HepG2 (cell line): ENCODE measurements around the gene PTK7. TPM values are rescaled to one million over a fixed set of nuclear protein-coding genes. Genes with fewer than 3 reads are reported as not detected.

Experiments used
- ATAC-seq: fragments of 200-7000 bp; cut with Tn5 transposase; 3 replicates; pipeline ENCODE4 v1.9.1; 2020; ENCODE audit warnings: mild to moderate bottlenecking, moderate library complexity
- BruUV-seq: library from RNA; stranded (reverse); fragments of 400-500 nt; replicated peaks from 2 replicates; lab custom pipeline; 2021; lab: Mats Ljungman, UMichigan
- CTCF ChIA-PET: fragments of 300-600 bp; formaldehyde crosslinking; extraction: SDS; loops from one replicate; lab custom pipeline; 2021; ENCODE audit warnings: low total read pairs, inconsistent platforms, low intra/inter-chr PET ratio; lab: Yijun Ruan, JAX
- POLR2A ChIA-PET: fragments of 350-600 bp; sonication (Branson Sonifier 250); formaldehyde crosslinking; loops from one replicate; lab custom pipeline; 2020; ENCODE audit warnings: antibody characterized with exemption, inconsistent platforms; lab: Yijun Ruan, JAX
- DNase-seq: peaks from one replicate; pipeline ENCODE4 v3.0.0-alpha.2; 2015; ENCODE audit warnings: low spot score
- FAIRE-seq: peaks from 3 replicates; lab custom pipeline; 2011; peaks lifted over from hg19 to GRCh38; lab: Jason Lieb, UNC
- H2AFZ ChIP-seq: one replicate; pipeline ENCODE4 v1.6.1; 2011; ENCODE audit warnings: low read length, inconsistent platforms
- H3K27ac ChIP-seq: fragments of 300-600 bp; 3 replicates; pipeline ENCODE4 v1.8.0; 2011; ENCODE audit warnings: mixed run types, mild to moderate bottlenecking, mixed read lengths, low read length, inconsistent platforms; ENCODE audit not compliant: insufficient read depth; ENCODE audit errors: extremely low read length
- H3K27me3 ChIP-seq, 2 experiments: fragments of 200-600 bp in 1 of 2; 2 replicates in 1 of 2; 3 replicates in 1 of 2; pipeline versions ENCODE4 v1.6.0 to v1.8.0; 2011; ENCODE audit warnings: low read length in 2 of 2, mild to moderate bottlenecking in 2 of 2, moderate library complexity in 2 of 2, inconsistent platforms in 1 of 2; ENCODE audit not compliant: insufficient read depth in 2 of 2, control insufficient read depth in 1 of 2
- H3K36me3 ChIP-seq, 2 experiments: fragments of 200-600 bp in 1 of 2; replicated peaks in 1 of 2; 2 replicates in 1 of 2; 3 replicates in 1 of 2; pipeline versions ENCODE4 v1.5.1 to v1.8.0; 2011; ENCODE audit warnings: low read length in 2 of 2, inconsistent platforms in 1 of 2; ENCODE audit not compliant: insufficient read depth in 2 of 2, control insufficient read depth in 1 of 2
- H3K4me1 ChIP-seq: 2 replicates; pipeline ENCODE4 v1.5.1; 2012; ENCODE audit warnings: low read length, inconsistent platforms; ENCODE audit not compliant: insufficient read depth
- H3K4me2 ChIP-seq: 2 replicates; pipeline ENCODE4 v1.6.0; 2011; ENCODE audit warnings: low read depth, low read length, inconsistent platforms
- H3K4me3 ChIP-seq, 3 experiments: fragments of 200-600 bp in 1 of 3; sonication (generic), shearing (Covaris generic) in 1 of 3; replicated peaks in 1 of 3; 2 replicates each; pipeline ENCODE4 v1.5.1; 2011 to 2016; ENCODE audit warnings: low read length in 3 of 3, inconsistent platforms in 2 of 3, low read depth in 2 of 3, mild to moderate bottlenecking in 2 of 3, control low read depth in 1 of 3, mixed read lengths in 1 of 3; ENCODE audit not compliant: insufficient read depth in 1 of 3
- H3K79me2 ChIP-seq: one replicate; pipeline ENCODE4 v1.6.1; 2011; ENCODE audit warnings: low read length, inconsistent platforms; ENCODE audit not compliant: insufficient read depth
- H3K9ac ChIP-seq: 2 replicates; pipeline ENCODE4 v1.6.0; 2011; ENCODE audit warnings: mild to moderate bottlenecking, low read depth, low read length, inconsistent platforms; ENCODE audit not compliant: insufficient read depth
- H3K9me3 ChIP-seq: 2 replicates; pipeline ENCODE4 v1.5.1; 2012; ENCODE audit warnings: mild to moderate bottlenecking, low read length
- H4K20me1 ChIP-seq: 2 replicates; pipeline ENCODE4 v1.6.0; 2011; ENCODE audit warnings: inconsistent platforms, mild to moderate bottlenecking, low read length, moderate library complexity; ENCODE audit not compliant: insufficient read depth
- HIC2 ChIP-seq: sonication (generic); formaldehyde crosslinking; IDR thresholded peaks from 2 replicates; pipeline ENCODE4 v1.9.0; 2022; ENCODE audit warnings: low read depth, missing genetic modification reagents
- HNRNPL ChIP-seq: fragments of 200-400 bp; formaldehyde crosslinking; IDR thresholded peaks from 2 replicates; pipeline ENCODE4 v1.6.1; 2017; ENCODE audit warnings: mild to moderate bottlenecking, low read depth, low read length
- STAT5B ChIP-seq: sonication (generic); formaldehyde crosslinking; IDR thresholded peaks from 2 replicates; pipeline ENCODE4 v1.4.0; 2020; ENCODE audit warnings: missing genetic modification reagents
- ZMYM3 ChIP-seq: sonication (generic); formaldehyde crosslinking; IDR thresholded peaks from 2 replicates; pipeline ENCODE4 v1.5.1; 2020; ENCODE audit warnings: mild to moderate bottlenecking, missing genetic modification reagents
- ZNF121 ChIP-seq: sonication (generic); formaldehyde crosslinking; IDR thresholded peaks from 2 replicates; pipeline ENCODE4 v1.5.0; 2020; ENCODE audit warnings: mild to moderate bottlenecking, missing genetic modification reagents
- ZNF770 ChIP-seq: sonication (generic); formaldehyde crosslinking; IDR thresholded peaks from 2 replicates; pipeline ENCODE4 v1.5.0; 2020; ENCODE audit warnings: mild to moderate bottlenecking, missing genetic modification reagents
- ZNF816 ChIP-seq: sonication (generic); formaldehyde crosslinking; IDR thresholded peaks from 2 replicates; pipeline ENCODE4 v1.8.0; 2022; ENCODE audit warnings: missing genetic modification reagents, mild to moderate bottlenecking, borderline replicate concordance
- WGBS: methylation state at CpG from one replicate; pipeline ENCODE4 v1.1.6; 2017; ENCODE audit warnings: low lambda C conversion rate; 5-methylcytosine and 5-hydroxymethylcytosine counted together
- in situ Hi-C: cut with HindIII; loops from 2 replicates; pipeline ENCODE4 v1.10.0; 2017; ENCODE audit warnings: low pct_unique_long_range_greater_than_20kb; ENCODE audit not compliant: extremely low pct_ligation_motif_present
- intact Hi-C: fragments of 100-400 bp; cut with micrococcal nuclease; formaldehyde crosslinking; loops from one replicate; pipeline ENCODE4 v1.10.0; 2022; ENCODE audit not compliant: unreplicated experiment
- polyA plus RNA-seq, 8 experiments: library from polyadenylated mRNA; depleted of rRNA in 3 of 8; stranded (reverse) in 7 of 8; unstranded in 1 of 8; fragments of >200 nt; fragmentation: Illumina TruSeq in 4 of 8; extraction: Trizol in 4 of 8; gene quantifications; 2 replicates each; pipeline versions ENCODE4 v1.2.1 to v1.2.3, GENCODE V29; 2011 to 2016; ENCODE audit warnings: low read depth in 4 of 8, missing spikeins in 1 of 8, mixed read lengths in 1 of 8; ENCODE audit not compliant: insufficient read depth in 1 of 8
- total RNA-seq, 5 experiments: library from RNA; depleted of rRNA; stranded (reverse); fragments of >200 nt; fragmentation: Illumina TruSeq; extraction: Trizol; gene quantifications; 2 replicates each; pipeline ENCODE4 v1.2.3, GENCODE V29; 2016; ENCODE audit warnings: low read depth in 1 of 5

PTK7 gene
- total and polyA plus RNA-seq, 2 of the 13 experiments (the other 11 are each of a cell fraction or from before 2014, with no cell fraction given): 98.5 to 99.8 TPM

- Histone ChIP-seq H3K9ac (no peak overlapping the region), H3K9me3 (no peaks in the 10 kb centered on the region), H3K27me3 (no peaks in the 10 kb centered on the region), H3K79me2 (peaks cover 48% of the 10 kb centered on the region), H3K4me2 (no peak overlapping the region), H3K27ac (no peak overlapping the region), H3K4me3 (no peak overlapping the region), H3K4me1 (peaks cover 51% of the 10 kb centered on the region), H3K36me3 (peaks cover 1 to 3% of the 10 kb centered on the region in 2 experiments; a peak in 2 of 5 replicates), H4K20me1 (no peaks in the 10 kb centered on the region), H2AFZ (no peak overlapping the region)
- in situ Hi-C loops: loop anchor here (10.0 kb wide), 1 partner anchor 50 kb away; the partner anchor contains the start of gene PTK7
- intact Hi-C loops: no loop called here
- 87% methylated on average over 6 of the region's 6 CpGs for WGBS
- ChIA-PET CTCF (no interaction called here), POLR2A (interaction anchor here (0.8 to 2.9 kb wide), 6 partner anchors 27 to 70 kb away, joined by 3 to 19 read pairs (median 4); partner anchors contain the start of genes CUL7, KLC4, MRPL2 and PTK7)
- peak; percentile 82 for TF ChIP-seq ZNF121 (CRISPR knock-in tag)
- no peak for TF ChIP-seq ZNF816 (CRISPR knock-in tag)
- no peak for TF ChIP-seq STAT5B (CRISPR knock-in tag)
- no peak for TF ChIP-seq HIC2 (CRISPR knock-in tag)
- 0 out of 2 replicates have a peak, but pooled peaks have one; percentile 26 for TF ChIP-seq ZMYM3 (CRISPR knock-in tag)
- 0 out of 2 replicates have a peak, but pooled peaks have one; percentile 18 for TF ChIP-seq HNRNPL
- peak; percentile 76 for TF ChIP-seq ZNF770 (CRISPR knock-in tag)
- no peak for DNase-seq
- no TSS peak for BruUV-seq
- FAIRE-seq: no peak
- ATAC-seq: no peak
Observed at GRCh38 chr6:43124481-43124880, 48.4 kb downstream of the PTK7 start.
